Trophoblast cell (in vitro differentiated cells and primary cell): Measurements from ENCODE around the gene BMPER.

ENCODE experiments used
- DNase-seq, 2 donors: peaks; one replicate each; pipeline ENCODE4 v3.0.0-alpha.2; 2016
- H2AFZ ChIP-seq: 2 replicates; pipeline ENCODE4 v1.6.1; 2013; ENCODE audit warnings: low read length, moderate library complexity, mild to moderate bottlenecking; ENCODE audit not compliant: insufficient read depth, poor library complexity
- H2AK5ac ChIP-seq: 2 replicates; pipeline ENCODE4 v1.6.1; 2013; ENCODE audit warnings: mild to moderate bottlenecking, low read length
- H2BK120ac ChIP-seq: 2 replicates; pipeline ENCODE4 v1.6.1; 2013; ENCODE audit warnings: low read length, mild to moderate bottlenecking, moderate library complexity; ENCODE audit not compliant: insufficient read depth, poor library complexity
- H2BK12ac ChIP-seq: 2 replicates; pipeline ENCODE4 v1.6.1; 2013; ENCODE audit warnings: mild to moderate bottlenecking, low read length, moderate library complexity
- H2BK5ac ChIP-seq: 2 replicates; pipeline ENCODE4 v1.6.1; 2013; ENCODE audit warnings: low read length, low read depth, moderate library complexity, mild to moderate bottlenecking; ENCODE audit not compliant: poor library complexity
- H3K14ac ChIP-seq: 2 replicates; pipeline ENCODE4 v1.6.1; 2013; ENCODE audit warnings: mild to moderate bottlenecking, low read length
- H3K18ac ChIP-seq: 2 replicates; pipeline ENCODE4 v1.6.1; 2013; ENCODE audit warnings: mild to moderate bottlenecking, low read length
- H3K23ac ChIP-seq: 2 replicates; pipeline ENCODE4 v1.6.1; 2013; ENCODE audit warnings: low read length
- H3K27ac ChIP-seq: 2 replicates; pipeline ENCODE4 v1.5.1; 2013; ENCODE audit warnings: low read depth, mild to moderate bottlenecking, inconsistent platforms, low read length, moderate library complexity
- H3K27me3 ChIP-seq: 2 replicates; pipeline ENCODE4 v1.6.1; 2013; ENCODE audit warnings: inconsistent platforms, mild to moderate bottlenecking, low read length, moderate library complexity; ENCODE audit not compliant: insufficient read depth
- H3K36me3 ChIP-seq, 2 experiments: 1 replicate in 1 of 2; 2 replicates in 1 of 2; pipeline ENCODE4 v1.6.1; 2013; ENCODE audit warnings: low read length in 2 of 2, mild to moderate bottlenecking in 2 of 2, moderate library complexity in 1 of 2; ENCODE audit not compliant: insufficient read depth in 2 of 2, control insufficient read depth in 1 of 2
- H3K4ac ChIP-seq: 2 replicates; pipeline ENCODE4 v1.6.1; 2013; ENCODE audit warnings: low read depth, mild to moderate bottlenecking, low read length, moderate library complexity
- H3K4me1 ChIP-seq, 2 experiments: 1 replicate in 1 of 2; 2 replicates in 1 of 2; pipeline ENCODE4 v1.6.1; 2013; ENCODE audit warnings: low read length in 2 of 2, mild to moderate bottlenecking in 2 of 2, moderate library complexity in 1 of 2; ENCODE audit not compliant: insufficient read depth in 2 of 2, control insufficient read depth in 1 of 2
- H3K4me2 ChIP-seq: 2 replicates; pipeline ENCODE4 v1.6.1; 2013; ENCODE audit warnings: inconsistent platforms, mild to moderate bottlenecking, low read length, moderate library complexity
- H3K4me3 ChIP-seq: 2 replicates; pipeline ENCODE4 v1.5.1; 2013; ENCODE audit warnings: mild to moderate bottlenecking, low read depth, low read length, inconsistent platforms
- H3K79me1 ChIP-seq: one replicate; pipeline ENCODE4 v1.6.1; 2013; ENCODE audit warnings: low read length
- H3K79me2 ChIP-seq: 2 replicates; pipeline ENCODE4 v1.6.1; 2013; ENCODE audit warnings: low read length, mild to moderate bottlenecking; ENCODE audit not compliant: control insufficient read depth, insufficient read depth, poor library complexity
- H3K9ac ChIP-seq: 2 replicates; pipeline ENCODE4 v1.6.1; 2013; ENCODE audit warnings: mild to moderate bottlenecking, low read length
- H3K9me3 ChIP-seq: 2 replicates; pipeline ENCODE4 v1.6.1; 2013; ENCODE audit warnings: low read depth, mild to moderate bottlenecking, control low read depth, inconsistent platforms, low read length; ENCODE audit not compliant: insufficient read depth
- H4K12ac ChIP-seq: 2 replicates; pipeline ENCODE4 v1.6.1; 2013; ENCODE audit warnings: low read depth, mild to moderate bottlenecking, low read length, moderate library complexity
- H4K8ac ChIP-seq: 2 replicates; pipeline ENCODE4 v1.6.1; 2013; ENCODE audit warnings: low read depth, mild to moderate bottlenecking, low read length, moderate library complexity
- H4K91ac ChIP-seq: one replicate; pipeline ENCODE4 v1.6.1; 2013; ENCODE audit warnings: low read depth, mild to moderate bottlenecking, low read length, moderate library complexity
- WGBS: extraction: QIAGEN DNeasy Blood & Tissue Kit; methylation state at CpG from one replicate; pipeline ENCODE4 v1.1.7; 2013; ENCODE audit warnings: missing lambda C conversion rate; ENCODE audit not compliant: insufficient read length, insufficient coverage; ENCODE audit errors: extremely low coverage; 5-methylcytosine and 5-hydroxymethylcytosine counted together

Gene BMPER

GRCh38 chr7:33892945-33893344, 12.4 kb upstream of the BMPER start:
- H3K79me2 ChIP-seq = no peaks in the 10 kb centered on the region
- no peak overlapping the region for H4K12ac ChIP-seq
- no peaks in the 10 kb centered on the region for H3K27me3 ChIP-seq
- no peak overlapping the region for H3K4me2 ChIP-seq
- no peaks in the 10 kb centered on the region for H3K36me3 ChIP-seq
- H2AK5ac ChIP-seq = no peak overlapping the region
- no peaks in the 10 kb centered on the region for H3K79me1 ChIP-seq
- no peak overlapping the region for H3K4ac ChIP-seq
- no peak overlapping the region for H4K8ac ChIP-seq
- no peak overlapping the region for H3K14ac ChIP-seq
- H2BK12ac ChIP-seq = no peak overlapping the region
- H3K4me3 ChIP-seq = no peak overlapping the region
- no peaks in the 10 kb centered on the region for H3K9me3 ChIP-seq
- peaks cover under 1 to 6% of the 10 kb centered on the region in 2 experiments for H3K4me1 ChIP-seq
- no peak overlapping the region for H3K27ac ChIP-seq
- H3K9ac ChIP-seq = no peak overlapping the region
- no peak overlapping the region for H3K18ac ChIP-seq
- H4K91ac ChIP-seq = no peak overlapping the region
- no peak overlapping the region for H2AFZ ChIP-seq
- H2BK5ac ChIP-seq = no peak overlapping the region
- WGBS = no CpG with 5 or more reads among the region's 4 CpGs
- no peak for DNase-seq
- no peak overlapping the region for H3K23ac ChIP-seq
- H2BK120ac ChIP-seq = no peak overlapping the region

GRCh38 chr7:33893377-33893776, 12.0 kb upstream of the BMPER start:
- no peak overlapping the region for H2BK12ac ChIP-seq
- DNase-seq = peak; percentile 73 to 76
- H2BK5ac ChIP-seq = no peak overlapping the region
- H3K23ac ChIP-seq = no peak overlapping the region
- H2BK120ac ChIP-seq = no peak overlapping the region
- no peak overlapping the region for H4K8ac ChIP-seq
- no peak overlapping the region for H3K4me3 ChIP-seq
- H3K27me3 ChIP-seq = no peaks in the 10 kb centered on the region
- H3K4me2 ChIP-seq = no peak overlapping the region
- no peak overlapping the region for H3K14ac ChIP-seq
- peaks cover 0 to 4% of the 10 kb centered on the region in 2 experiments for H3K4me1 ChIP-seq
- H2AK5ac ChIP-seq = no peak overlapping the region
- no peak overlapping the region for H4K12ac ChIP-seq
- no peaks in the 10 kb centered on the region for H3K36me3 ChIP-seq
- no peaks in the 10 kb centered on the region for H3K79me1 ChIP-seq
- no peaks in the 10 kb centered on the region for H3K9me3 ChIP-seq
- H4K91ac ChIP-seq = no peak overlapping the region
- no peak overlapping the region for H3K9ac ChIP-seq
- H3K79me2 ChIP-seq = no peaks in the 10 kb centered on the region
- no peak overlapping the region for H3K18ac ChIP-seq
- H3K4ac ChIP-seq = no peak overlapping the region
- no peak overlapping the region for H3K27ac ChIP-seq
- H2AFZ ChIP-seq = no peak overlapping the region
- WGBS = no CpG with 5 or more reads among the region's 4 CpGs

- H2BK120ac ChIP-seq = no peak overlapping the region
- H3K27me3 ChIP-seq = no peaks in the 10 kb centered on the region
- no peak overlapping the region for H2BK5ac ChIP-seq
- no peak overlapping the region for H3K14ac ChIP-seq
- WGBS = no CpG with 5 or more reads among the region's 17 CpGs
- no peak overlapping the region for H3K4ac ChIP-seq
- no peaks in the 10 kb centered on the region for H3K36me3 ChIP-seq
- H4K8ac ChIP-seq = no peak overlapping the region
- H3K4me2 ChIP-seq = no peak overlapping the region
- H2AK5ac ChIP-seq = no peak overlapping the region
- no peak overlapping the region for H2AFZ ChIP-seq
- no peaks in the 10 kb centered on the region for H3K79me2 ChIP-seq
- no peaks in the 10 kb centered on the region for H3K9me3 ChIP-seq
- no peak overlapping the region for H4K91ac ChIP-seq
- peak; percentile 71 to 83 for DNase-seq
- no peak overlapping the region for H3K23ac ChIP-seq
- H3K4me3 ChIP-seq = no peak overlapping the region
- no peaks in the 10 kb centered on the region for H3K79me1 ChIP-seq
- no peak overlapping the region for H2BK12ac ChIP-seq
- H3K18ac ChIP-seq = no peak overlapping the region
- no peak overlapping the region for H4K12ac ChIP-seq
- no peak overlapping the region for H3K9ac ChIP-seq
- H3K27ac ChIP-seq = no peak overlapping the region
- H3K4me1 ChIP-seq = no peaks in the 10 kb centered on the region
Observed at GRCh38 chr7:33895025-33895804, 10.1 kb upstream of the BMPER start.

- no peak overlapping the region for H3K9ac ChIP-seq
- no peak overlapping the region for H3K18ac ChIP-seq
- H3K79me1 ChIP-seq = no peaks in the 10 kb centered on the region
- DNase-seq = peak in 1 of 2 donors; percentile 40
- H3K79me2 ChIP-seq = no peaks in the 10 kb centered on the region
- no peak overlapping the region for H3K23ac ChIP-seq
- H2BK120ac ChIP-seq = no peak overlapping the region
- H3K4ac ChIP-seq = no peak overlapping the region
- no peak overlapping the region for H3K27ac ChIP-seq
- H2BK5ac ChIP-seq = no peak overlapping the region
- H3K14ac ChIP-seq = no peak overlapping the region
- peaks cover 0 to 7% of the 10 kb centered on the region in 2 experiments for H3K4me1 ChIP-seq
- H3K27me3 ChIP-seq = peaks cover 3% of the 10 kb centered on the region
- no peak overlapping the region for H4K12ac ChIP-seq
- no peak overlapping the region for H3K4me2 ChIP-seq
- H3K4me3 ChIP-seq = no peak overlapping the region
- no peaks in the 10 kb centered on the region for H3K9me3 ChIP-seq
- H3K36me3 ChIP-seq = no peaks in the 10 kb centered on the region
- H2AK5ac ChIP-seq = no peak overlapping the region
- no peak overlapping the region for H4K8ac ChIP-seq
- H2BK12ac ChIP-seq = no peak overlapping the region
- no peak overlapping the region for H2AFZ ChIP-seq
- no peak overlapping the region for H4K91ac ChIP-seq
Observed at GRCh38 chr7:33900501-33900900, 4.8 kb upstream of the BMPER start.
